Measurements from ENCODE around the gene WDR7.
"Not testable (repeated sequence)": the region's sequence is repeated elsewhere in the genome, so short reads cannot be mapped to it uniquely, and the experiment has no call there.

Gene WDR7

GRCh38 chr18:56654280-56654679, 3.1 kb downstream of the WDR7 start:
- not testable (repeated sequence) for DNase-seq (ENCODE audit: low read depth in 2 of 2)

- DNase-seq (ENCODE audit: low read depth in 2 of 2), result no peak
Measured at GRCh38 chr18:56658261-56658660, 7.1 kb downstream of the WDR7 start.

GRCh38 chr18:56659111-56659510, 8.0 kb downstream of the WDR7 start:
- DNase-seq (ENCODE audit: low read depth in 2 of 2), result no peak

GRCh38 chr18:56660655-56661054, 9.5 kb downstream of the WDR7 start:
- no peak for DNase-seq (ENCODE audit: low read depth in 2 of 2)

GRCh38 chr18:56661360-56662062, 10.4 kb downstream of the WDR7 start:
- no peak for DNase-seq (ENCODE audit: low read depth in 2 of 2)

- no peak for DNase-seq (ENCODE audit: low read depth in 2 of 2)
Measured at GRCh38 chr18:56662063-56662408, 10.9 kb downstream of the WDR7 start.

- no peak for DNase-seq (ENCODE audit: low read depth in 2 of 2)
Measured at GRCh38 chr18:56662502-56662901, 11.3 kb downstream of the WDR7 start.

GRCh38 chr18:56662902-56663301, 11.7 kb downstream of the WDR7 start:
- no peak for DNase-seq (ENCODE audit: low read depth in 2 of 2)

- DNase-seq (ENCODE audit: low read depth in 2 of 2), result no peak
Measured at GRCh38 chr18:56672391-56672790, 21.2 kb downstream of the WDR7 start.

- no peak for DNase-seq (ENCODE audit: low read depth in 2 of 2)
Measured at GRCh38 chr18:56672981-56673380, 21.8 kb downstream of the WDR7 start.

- no peak for DNase-seq (ENCODE audit: low read depth in 2 of 2)
Measured at GRCh38 chr18:56676639-56677038, 25.5 kb downstream of the WDR7 start.

GRCh38 chr18:56678836-56679565, 27.8 kb downstream of the WDR7 start:
- DNase-seq (ENCODE audit: low read depth in 2 of 2), result no peak

- DNase-seq (ENCODE audit: low read depth in 2 of 2), result no peak
Measured at GRCh38 chr18:56684277-56684676, 33.1 kb downstream of the WDR7 start.

- DNase-seq (ENCODE audit: low read depth in 2 of 2), result no peak
Measured at GRCh38 chr18:56691530-56691929, 40.4 kb downstream of the WDR7 start.

GRCh38 chr18:56696966-56697365, 45.8 kb downstream of the WDR7 start:
- no peak for DNase-seq (ENCODE audit: low read depth in 2 of 2)

GRCh38 chr18:56702946-56703345, 51.8 kb downstream of the WDR7 start:
- DNase-seq (ENCODE audit: low read depth in 2 of 2), result no peak

- DNase-seq (ENCODE audit: low read depth in 2 of 2), result peak in 1 of 2 donors; percentile 8
Measured at GRCh38 chr18:56709463-56709862, 58.3 kb downstream of the WDR7 start.

GRCh38 chr18:56711708-56712445, 60.7 kb downstream of the WDR7 start:
- DNase-seq (ENCODE audit: low read depth in 2 of 2), result no peak

- no peak for DNase-seq (ENCODE audit: low read depth in 2 of 2)
Measured at GRCh38 chr18:56712761-56713160, 61.6 kb downstream of the WDR7 start.

GRCh38 chr18:56715121-56715520, 64.0 kb downstream of the WDR7 start:
- no peak for DNase-seq (ENCODE audit: low read depth in 2 of 2)

GRCh38 chr18:56716692-56717146, 65.6 kb downstream of the WDR7 start:
- no peak for DNase-seq (ENCODE audit: low read depth in 2 of 2)

GRCh38 chr18:56721031-56721430, 69.9 kb downstream of the WDR7 start:
- DNase-seq (ENCODE audit: low read depth in 2 of 2), result no peak

- DNase-seq (ENCODE audit: low read depth in 2 of 2), result no peak
Measured at GRCh38 chr18:56721491-56721890, 70.3 kb downstream of the WDR7 start.
